Lower leg skin (tissue), 4 donors: Measurements from ENCODE around the gene GLCE. TPM values are rescaled to one million over a fixed set of nuclear protein-coding genes. Genes with fewer than 3 reads are reported as not detected.

Experiments
- DNase-seq, 2 donors: peaks; one replicate each; pipeline ENCODE4 v3.0.0-alpha.2; 2019; ENCODE audit warnings: low spot score in 2 of 2
- H3K4me3 ChIP-seq: fragments of 200-600 bp; sonication (generic); 2 replicates; pipeline ENCODE4 v1.5.1; 2017; ENCODE audit warnings: mild to moderate bottlenecking, low read depth; ENCODE audit not compliant: poor library complexity, severe bottlenecking
- POLR2A ChIP-seq, 2 donors: fragments of 450-650 bp; IDR thresholded peaks; one replicate each; pipeline ENCODE4 v1.6.1; 2016 to 2017; ENCODE audit warnings: antibody characterized with exemption in 2 of 2, mild to moderate bottlenecking in 1 of 2, moderate library complexity in 1 of 2
- WGBS, 2 donors: methylation state at CpG; one replicate each; pipeline ENCODE4 v1.1.5; 2018; 5-methylcytosine and 5-hydroxymethylcytosine counted together
- intact Hi-C: fragments of 100-400 bp; cut with DNase I; formaldehyde crosslinking; loops from one replicate; pipeline ENCODE4 v1.15.0; 2023; ENCODE audit warnings: low total_unique reads
- total RNA-seq, 4 donors: library from RNA; depleted of rRNA; stranded (reverse); fragments of >200 nt; gene quantifications; one replicate each; pipeline ENCODE4 v1.1.0, GENCODE V29; 2016
- TF ChIP-seq, protein P1 (sequence below), 3 donors: fragments of 450-650 bp; IDR thresholded peaks; one replicate each; pipeline ENCODE4 v1.5.1; 2016; ENCODE audit warnings: antibody characterized with exemption in 3 of 3, mild to moderate bottlenecking in 3 of 3, moderate library complexity in 2 of 3

GLCE gene
- total RNA-seq, 4 donors from 2014 or later, result 10.3 to 18.0 (median 12.8) TPM

DNA sequence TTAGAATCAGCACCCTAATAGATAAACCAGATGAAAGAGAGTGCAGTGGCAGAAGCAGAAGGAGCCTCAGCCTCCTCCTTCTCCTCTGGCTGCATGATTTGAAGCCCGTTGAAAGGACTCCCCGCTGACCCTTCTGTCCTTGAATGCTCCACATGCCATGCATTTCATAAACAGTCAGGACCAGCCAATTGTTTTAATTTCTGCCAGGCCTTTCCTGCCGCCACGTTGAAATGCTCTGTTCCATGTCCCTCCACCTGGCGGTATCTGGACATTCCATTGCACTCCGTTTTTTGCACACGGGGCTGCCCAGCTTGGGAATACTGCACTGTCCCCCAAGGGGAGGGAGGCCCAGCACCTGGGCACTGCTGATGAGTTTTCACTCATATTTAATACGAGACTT, 35.2 kb upstream of the GLCE start:
- DNase-seq, result no peak
- no peak overlapping the region for H3K4me3 ChIP-seq
- TF ChIP-seq POLR2A (IDR thresholded peaks at IDR 0.05), result no peak
- TF ChIP-seq, protein P1, sequence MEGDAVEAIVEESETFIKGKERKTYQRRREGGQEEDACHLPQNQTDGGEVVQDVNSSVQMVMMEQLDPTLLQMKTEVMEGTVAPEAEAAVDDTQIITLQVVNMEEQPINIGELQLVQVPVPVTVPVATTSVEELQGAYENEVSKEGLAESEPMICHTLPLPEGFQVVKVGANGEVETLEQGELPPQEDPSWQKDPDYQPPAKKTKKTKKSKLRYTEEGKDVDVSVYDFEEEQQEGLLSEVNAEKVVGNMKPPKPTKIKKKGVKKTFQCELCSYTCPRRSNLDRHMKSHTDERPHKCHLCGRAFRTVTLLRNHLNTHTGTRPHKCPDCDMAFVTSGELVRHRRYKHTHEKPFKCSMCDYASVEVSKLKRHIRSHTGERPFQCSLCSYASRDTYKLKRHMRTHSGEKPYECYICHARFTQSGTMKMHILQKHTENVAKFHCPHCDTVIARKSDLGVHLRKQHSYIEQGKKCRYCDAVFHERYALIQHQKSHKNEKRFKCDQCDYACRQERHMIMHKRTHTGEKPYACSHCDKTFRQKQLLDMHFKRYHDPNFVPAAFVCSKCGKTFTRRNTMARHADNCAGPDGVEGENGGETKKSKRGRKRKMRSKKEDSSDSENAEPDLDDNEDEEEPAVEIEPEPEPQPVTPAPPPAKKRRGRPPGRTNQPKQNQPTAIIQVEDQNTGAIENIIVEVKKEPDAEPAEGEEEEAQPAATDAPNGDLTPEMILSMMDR (IDR thresholded peaks at IDR 0.05), result no peak
- WGBS, 2 donors, result 69 to 73% methylated on average over 8 of the region's 8 CpGs
- intact Hi-C loops, result no loop called here

- no peak overlapping the region for H3K4me3 ChIP-seq
- intact Hi-C loops, result no loop called here
- 77 to 85% methylated on average over 3 of the region's 3 CpGs for WGBS, 2 donors
- no peak for TF ChIP-seq POLR2A (IDR thresholded peaks at IDR 0.05)
- TF ChIP-seq, protein P1 (IDR thresholded peaks at IDR 0.05), result no peak
- DNase-seq, result no peak
These were observed 34.4 kb upstream of the GLCE start for GRCh38 chr15:69126054-69126469.

DNA sequence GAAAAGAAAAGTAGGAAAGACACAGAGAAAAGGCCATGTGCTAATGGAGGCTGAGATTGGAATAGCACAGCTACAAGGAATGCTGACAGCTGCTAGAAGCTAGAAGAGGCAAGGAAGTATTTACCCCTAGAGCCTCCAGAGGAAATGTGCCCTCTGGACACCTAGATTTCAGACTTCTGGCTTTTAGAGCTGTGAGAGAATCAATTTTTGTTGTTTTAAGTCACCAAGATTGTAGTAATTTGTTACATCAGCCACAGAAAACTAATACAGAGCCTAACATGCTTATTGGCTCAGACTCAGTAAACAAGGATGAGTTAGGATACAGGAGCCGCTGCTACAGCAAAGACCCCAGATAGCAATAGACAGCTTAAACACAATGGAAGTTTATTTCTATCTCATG, 33.1 kb upstream of the GLCE start:
- no peak for TF ChIP-seq POLR2A (IDR thresholded peaks at IDR 0.05)
- TF ChIP-seq, protein P1 (IDR thresholded peaks at IDR 0.05), result no peak
- H3K4me3 ChIP-seq, result no peak overlapping the region
- intact Hi-C loops, result no loop called here
- WGBS, 2 donors, result 95% methylated on average over 1 of the region's 1 CpG
- no peak for DNase-seq

GRCh38 chr15:69128667-69129311, 31.6 kb upstream of the GLCE start:
- peak in 1 of 2 donors; percentile 44 for DNase-seq
- no peak overlapping the region for H3K4me3 ChIP-seq
- no peak for TF ChIP-seq POLR2A (IDR thresholded peaks at IDR 0.05)
- TF ChIP-seq, protein P1 (IDR thresholded peaks at IDR 0.05), result no peak
- intact Hi-C loops, result no loop called here
- WGBS, 2 donors, result 26 to 27% methylated on average over 2 of the region's 2 CpGs

DNA sequence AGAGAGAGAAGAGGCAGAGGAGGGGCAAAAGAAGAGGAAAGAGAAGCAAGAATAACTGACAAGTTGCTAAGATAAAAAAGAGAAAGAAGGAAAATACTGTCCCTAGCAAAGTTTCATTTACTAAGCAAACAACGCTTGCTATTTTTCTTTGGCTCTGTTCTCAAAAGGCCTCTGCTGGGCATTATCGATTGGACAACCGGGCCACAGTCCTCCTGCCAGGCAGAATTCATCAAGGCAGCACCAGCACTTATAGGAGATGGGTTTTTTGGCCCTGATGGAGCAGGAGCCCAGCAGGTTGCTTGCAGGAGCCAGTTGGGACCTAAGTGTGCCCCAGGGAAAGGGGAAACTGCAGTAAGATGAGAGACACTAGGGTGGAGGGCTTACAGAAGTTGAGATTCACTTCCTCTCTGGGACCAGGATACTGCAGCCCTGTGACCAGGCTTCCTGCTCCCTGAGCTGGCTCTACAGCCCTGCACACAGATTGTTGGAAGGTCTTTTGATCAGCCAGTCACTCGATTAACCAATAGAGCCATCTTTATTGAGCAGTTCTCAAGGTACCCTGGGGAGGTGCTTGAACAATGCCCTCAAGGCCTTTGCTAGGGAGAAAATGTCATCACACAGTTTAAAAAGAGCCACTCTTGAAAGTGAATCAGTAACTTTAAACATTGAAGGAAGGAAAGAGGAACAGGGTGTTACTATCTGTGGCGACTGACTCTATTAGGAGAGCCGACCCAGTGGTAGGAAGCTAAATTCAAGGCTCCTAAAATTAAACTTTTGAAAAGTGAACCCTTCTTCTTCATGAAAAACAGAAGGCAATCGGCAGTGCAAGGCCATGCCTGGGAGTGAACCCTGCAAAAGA, 28.8 kb upstream of the GLCE start:
- 75 to 81% methylated on average over 7 of the region's 7 CpGs for WGBS, 2 donors
- peak in 1 of 2 donors; percentile 21 for DNase-seq
- no peak overlapping the region for H3K4me3 ChIP-seq
- intact Hi-C loops, result no loop called here
- TF ChIP-seq POLR2A (IDR thresholded peaks at IDR 0.05), result no peak
- TF ChIP-seq, protein P1 (IDR thresholded peaks at IDR 0.05), result no peak
